ENCODE measurements around the gene PRDX1.
"Not testable (repeated sequence)": the region's sequence is repeated elsewhere in the genome, so short reads cannot be mapped to it uniquely, and the experiment has no call there.

The PRDX1 gene

GRCh38 chr1:45501505-45501859 lies 20.2 kb downstream of the PRDX1 start:
- DNase-seq: no peak

GRCh38 chr1:45499415-45499769 lies 22.3 kb downstream of the PRDX1 start:
- DNase-seq: no peak

- no peak for DNase-seq
Observed at GRCh38 chr1:45498279-45498678, 23.4 kb downstream of the PRDX1 start.

- DNase-seq: peak; percentile 49
Observed at GRCh38 chr1:45493116-45493697, 28.5 kb downstream of the PRDX1 start.

- no peak for DNase-seq
Observed at GRCh38 chr1:45492691-45493090, 29.0 kb downstream of the PRDX1 start.

GRCh38 chr1:45491487-45492260 lies 30.0 kb downstream of the PRDX1 start:
- no peak for DNase-seq

- DNase-seq: peak; percentile 94
Observed at GRCh38 chr1:45490626-45491486, 30.8 kb downstream of the PRDX1 start, which contains the start of gene TESK2. TESK2 (minus strand) TSS chr1:45491163; CDS start chr1:45457785, 33,378 bp downstream.

- no peak for DNase-seq
Observed at GRCh38 chr1:45490121-45490625, 31.5 kb downstream of the PRDX1 start.

GRCh38 chr1:45489379-45489778 lies 32.3 kb downstream of the PRDX1 start:
- DNase-seq: not testable (repeated sequence)

- no peak for DNase-seq
Observed at GRCh38 chr1:45488666-45489377, 32.9 kb downstream of the PRDX1 start.

GRCh38 chr1:45485949-45486348 lies 35.7 kb downstream of the PRDX1 start:
- no peak for DNase-seq

GRCh38 chr1:45479039-45479748 lies 42.5 kb downstream of the PRDX1 start:
- no peak for DNase-seq

GRCh38 chr1:45478121-45478814 lies 43.4 kb downstream of the PRDX1 start:
- DNase-seq: no peak

- no peak for DNase-seq
Observed at GRCh38 chr1:45477646-45478045, 44.0 kb downstream of the PRDX1 start.

- DNase-seq: not testable (repeated sequence)
Observed at GRCh38 chr1:45474194-45474593, 47.5 kb downstream of the PRDX1 start.

GRCh38 chr1:45473302-45473701 lies 48.4 kb downstream of the PRDX1 start:
- no peak for DNase-seq

GRCh38 chr1:45470306-45470798 lies 51.3 kb downstream of the PRDX1 start:
- no peak for DNase-seq

GRCh38 chr1:45467353-45467752 lies 54.3 kb downstream of the PRDX1 start:
- DNase-seq: not testable (repeated sequence)

- no peak for DNase-seq
Observed at GRCh38 chr1:45465277-45465676, 56.4 kb downstream of the PRDX1 start.

Measured in activated CD4-positive, alpha-beta T cell treated with anti-CD3 and anti-CD28 coated beads, Interleukin-2, amount 50 U/mL, for 1 hour (primary cell).